SK-N-SH treated with all-trans-retinoic acid at 6 μM for 48 hours (cell line): Measurements from ENCODE around the gene IP6K3.

Experiments used
- ATAC-seq: fragments of 200-7000 bp; cut with Tn5 transposase; 3 replicates; pipeline ENCODE4 v1.9.1; 2020; ENCODE audit warnings: mild to moderate bottlenecking, moderate library complexity
- ARNTL ChIP-seq: fragments of 450-650 bp; formaldehyde crosslinking; IDR thresholded peaks from 2 replicates; pipeline ENCODE4 v1.5.0; 2020; ENCODE audit warnings: low read depth, mild to moderate bottlenecking, moderate library complexity, borderline replicate concordance
- BACH2 ChIP-seq: fragments of 250-450 bp; sonication (Bioruptor Pico); IDR thresholded peaks from 2 replicates; pipeline ENCODE4 v1.9.0; 2021; ENCODE audit warnings: mild to moderate bottlenecking, borderline replicate concordance
- CREB5 ChIP-seq: fragments of 250-450 bp; sonication (Bioruptor Pico); IDR thresholded peaks from 2 replicates; pipeline ENCODE4 v1.5.1; 2020; ENCODE audit warnings: low read depth, mild to moderate bottlenecking, moderate library complexity
- CSDC2 ChIP-seq: fragments of 250-450 bp; sonication (Bioruptor Pico); IDR thresholded peaks from 2 replicates; pipeline ENCODE4 v1.5.0; 2020; ENCODE audit warnings: mild to moderate bottlenecking, moderate library complexity
- CSRNP3 ChIP-seq: fragments of 250-450 bp; sonication (Bioruptor Pico); IDR thresholded peaks from 2 replicates; pipeline ENCODE4 v1.5.1; 2021; ENCODE audit warnings: mild to moderate bottlenecking, moderate library complexity
- ESRRG ChIP-seq: fragments of 250-450 bp; sonication (Bioruptor Pico); IDR thresholded peaks from 2 replicates; pipeline ENCODE4 v1.6.1; 2021; ENCODE audit warnings: mild to moderate bottlenecking
- GLIS3 ChIP-seq: fragments of 250-450 bp; sonication (Bioruptor Pico); IDR thresholded peaks from 2 replicates; pipeline ENCODE4 v1.5.0; 2020; ENCODE audit warnings: mild to moderate bottlenecking, moderate library complexity
- ISL1 ChIP-seq: fragments of 250-450 bp; sonication (Bioruptor Pico); IDR thresholded peaks from 2 replicates; pipeline ENCODE4 v2.1.2; 2022; ENCODE audit warnings: mild to moderate bottlenecking, moderate library complexity
- OSR1 ChIP-seq: fragments of 250-450 bp; sonication (Bioruptor Pico); IDR thresholded peaks from 2 replicates; pipeline ENCODE4 v1.8.0; 2022; ENCODE audit warnings: moderate library complexity, mild to moderate bottlenecking, inconsistent platforms
- PPARA ChIP-seq: fragments of 250-450 bp; sonication (Bioruptor Pico); IDR thresholded peaks from 2 replicates; pipeline ENCODE4 v1.5.0; 2020; ENCODE audit warnings: mild to moderate bottlenecking, borderline replicate concordance
- RARB ChIP-seq: fragments of 250-450 bp; sonication (Bioruptor Pico); IDR thresholded peaks from 2 replicates; pipeline ENCODE4 v1.8.0; 2021; ENCODE audit warnings: mild to moderate bottlenecking, moderate library complexity
- SNAI2 ChIP-seq: fragments of 250-450 bp; sonication (Bioruptor Pico); IDR thresholded peaks from 2 replicates; pipeline ENCODE4 v1.5.0; 2020; ENCODE audit warnings: mild to moderate bottlenecking, moderate library complexity
- TCF4 ChIP-seq: fragments of 250-450 bp; sonication (Bioruptor Pico); IDR thresholded peaks from 2 replicates; pipeline ENCODE4 v1.8.0; 2021; ENCODE audit warnings: mild to moderate bottlenecking, moderate library complexity, borderline replicate concordance
- TOX ChIP-seq: fragments of 250-450 bp; sonication (Bioruptor Pico); IDR thresholded peaks from 2 replicates; pipeline ENCODE4 v1.8.0; 2021; ENCODE audit warnings: mild to moderate bottlenecking, moderate library complexity, borderline replicate concordance
- TSHZ2 ChIP-seq: fragments of 250-450 bp; sonication (Bioruptor Pico); IDR thresholded peaks from 2 replicates; pipeline ENCODE4 v1.5.0; 2020; ENCODE audit warnings: mild to moderate bottlenecking, moderate library complexity
- ZC3H10 ChIP-seq: fragments of 250-450 bp; sonication (Bioruptor Pico); IDR thresholded peaks from 2 replicates; pipeline ENCODE4 v1.5.1; 2021; ENCODE audit warnings: mild to moderate bottlenecking, moderate library complexity
- ZFP3 ChIP-seq: fragments of 250-450 bp; sonication (Bioruptor Pico); IDR thresholded peaks from 2 replicates; pipeline ENCODE4 v1.5.0; 2020; ENCODE audit warnings: mild to moderate bottlenecking, moderate library complexity
- ZFP30 ChIP-seq: fragments of 450-650 bp; formaldehyde crosslinking; IDR thresholded peaks from 2 replicates; pipeline ENCODE4 v1.5.0; 2022; ENCODE audit warnings: mild to moderate bottlenecking, moderate library complexity
- ZNF70 ChIP-seq: fragments of 450-650 bp; formaldehyde crosslinking; IDR thresholded peaks from 2 replicates; pipeline ENCODE4 v1.5.0; 2020; ENCODE audit warnings: mild to moderate bottlenecking, moderate library complexity
- ZNF8 ChIP-seq: fragments of 450-650 bp; formaldehyde crosslinking; IDR thresholded peaks from 2 replicates; pipeline ENCODE4 v1.5.0; 2020; ENCODE audit warnings: mild to moderate bottlenecking, moderate library complexity
- TF ChIP-seq, protein P1 (sequence below): fragments of 250-450 bp; sonication (Bioruptor Pico); IDR thresholded peaks from 2 replicates; pipeline ENCODE4 v1.8.0; 2021; ENCODE audit warnings: low read depth, mild to moderate bottlenecking, moderate library complexity, borderline replicate concordance

IP6K3 gene

DNA sequence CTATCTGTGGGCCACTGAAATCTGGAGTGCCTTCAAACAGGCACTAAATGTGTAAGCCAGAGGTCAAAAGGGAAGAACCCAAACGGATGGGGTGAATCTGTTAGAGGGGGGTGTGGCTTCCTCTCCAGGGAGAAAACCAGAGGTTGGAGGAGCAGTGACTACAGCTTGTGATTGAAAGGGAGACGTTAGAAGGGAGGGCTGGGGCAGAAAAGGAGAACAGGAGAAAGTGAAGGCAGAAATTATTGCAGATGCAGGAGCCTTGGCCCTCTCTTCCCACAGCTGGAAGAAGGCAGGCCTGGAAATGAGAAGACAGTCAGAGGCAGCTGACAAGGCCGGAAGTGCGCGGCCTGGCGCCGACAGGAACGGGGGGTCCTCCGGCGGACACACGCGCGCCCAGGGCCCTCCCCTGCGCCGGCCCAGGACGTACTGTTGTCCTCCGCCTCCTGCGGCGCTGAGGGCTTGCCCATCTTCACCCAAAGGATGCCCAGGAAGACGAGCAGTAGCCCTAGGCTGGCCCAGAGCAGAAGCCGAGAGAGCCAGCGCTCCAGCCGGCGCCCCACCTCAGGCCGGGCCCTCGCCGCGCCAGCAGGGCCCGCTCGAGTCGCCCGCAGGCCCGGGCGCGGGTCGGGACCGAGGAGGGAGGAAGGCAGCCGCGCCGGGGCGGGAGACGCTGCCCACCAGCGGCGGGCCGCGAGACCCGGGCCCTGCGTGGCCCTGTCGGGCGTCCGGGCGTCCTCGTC lies 41.4 kb upstream of the IP6K3 start:
- peak; percentile 76 for ATAC-seq
- no peak for TF ChIP-seq PPARA (CRISPR knock-in tag)
- no peak for TF ChIP-seq BACH2 (CRISPR knock-in tag)
- TF ChIP-seq SNAI2 (CRISPR knock-in tag): no peak
- no peak for TF ChIP-seq ZC3H10 (CRISPR knock-in tag)
- no peak for TF ChIP-seq ESRRG
- no peak for TF ChIP-seq RARB (CRISPR knock-in tag)
- TF ChIP-seq, protein P1, sequence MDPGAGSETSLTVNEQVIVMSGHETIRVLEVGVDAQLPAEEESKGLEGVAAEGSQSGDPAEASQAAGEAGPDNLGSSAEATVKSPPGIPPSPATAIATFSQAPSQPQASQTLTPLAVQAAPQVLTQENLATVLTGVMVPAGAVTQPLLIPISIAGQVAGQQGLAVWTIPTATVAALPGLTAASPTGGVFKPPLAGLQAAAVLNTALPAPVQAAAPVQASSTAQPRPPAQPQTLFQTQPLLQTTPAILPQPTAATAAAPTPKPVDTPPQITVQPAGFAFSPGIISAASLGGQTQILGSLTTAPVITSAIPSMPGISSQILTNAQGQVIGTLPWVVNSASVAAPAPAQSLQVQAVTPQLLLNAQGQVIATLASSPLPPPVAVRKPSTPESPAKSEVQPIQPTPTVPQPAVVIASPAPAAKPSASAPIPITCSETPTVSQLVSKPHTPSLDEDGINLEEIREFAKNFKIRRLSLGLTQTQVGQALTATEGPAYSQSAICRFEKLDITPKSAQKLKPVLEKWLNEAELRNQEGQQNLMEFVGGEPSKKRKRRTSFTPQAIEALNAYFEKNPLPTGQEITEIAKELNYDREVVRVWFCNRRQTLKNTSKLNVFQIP: no peak
- TF ChIP-seq ZNF8 (CRISPR knock-in tag): no peak
- TF ChIP-seq TSHZ2 (CRISPR knock-in tag): no peak
- no peak for TF ChIP-seq ZNF70
- no peak for TF ChIP-seq TOX (CRISPR knock-in tag)
- no peak for TF ChIP-seq OSR1
- no peak for TF ChIP-seq CREB5 (CRISPR knock-in tag)
- TF ChIP-seq CSRNP3 (CRISPR knock-in tag): no peak
- no peak for TF ChIP-seq ARNTL (CRISPR knock-in tag)
- no peak for TF ChIP-seq GLIS3
- no peak for TF ChIP-seq TCF4 (CRISPR knock-in tag)
- no peak for TF ChIP-seq ZFP3 (CRISPR knock-in tag)
- TF ChIP-seq ZFP30: no peak

DNA sequence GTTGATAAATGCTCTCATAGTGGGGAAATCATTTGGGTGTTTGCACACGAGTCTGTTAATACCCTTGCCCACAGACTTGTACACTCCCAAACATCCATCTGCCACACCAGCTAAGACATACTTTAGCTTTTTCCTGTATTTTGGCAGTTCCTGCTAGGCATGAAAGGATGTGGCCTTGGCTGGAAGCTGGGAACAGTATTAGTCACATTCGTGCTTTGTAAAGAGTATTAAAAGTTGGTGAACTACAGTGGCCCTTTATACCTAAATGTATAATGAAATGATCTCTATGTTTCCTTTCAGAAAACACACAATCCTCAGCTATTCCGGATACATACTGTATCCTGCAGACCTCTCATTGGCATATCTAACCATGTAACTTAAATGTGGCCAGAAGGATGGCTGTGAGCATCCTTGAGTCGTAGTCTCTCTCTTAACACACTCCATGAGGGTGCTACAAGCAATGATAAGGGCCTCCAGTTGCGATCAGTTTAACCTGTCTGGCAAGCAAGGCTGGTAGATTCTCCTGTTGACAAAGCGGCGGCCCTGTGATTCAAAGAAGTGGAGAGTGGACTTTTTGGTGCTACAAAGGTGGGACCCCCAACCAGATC lies 40.7 kb upstream of the IP6K3 start:
- ATAC-seq: no peak
- TF ChIP-seq CSDC2 (CRISPR knock-in tag) (no peak), TSHZ2 (CRISPR knock-in tag) (no peak), ZFP30 (no peak), BACH2 (CRISPR knock-in tag) (no peak), TOX (CRISPR knock-in tag) (no peak), ZFP3 (CRISPR knock-in tag) (no peak), ISL1 (CRISPR knock-in tag) (no peak), ZNF70 (no peak), ESRRG (no peak)
